ENCODE results near the gene MKLN1.

- TF ChIP-seq CTCF (conservative IDR thresholded peaks at IDR 0.05; ENCODE audit: low read depth, low read length) (no peak), EZH2 (IDR thresholded peaks at IDR 0.05; ENCODE audit: borderline replicate concordance, low read depth, low read length, poor library complexity, severe bottlenecking) (no peak)
Observed at GRCh38 chr7:131530137-131530536, 202.5 kb downstream of the MKLN1 start.
